ENCODE results near the gene TCF25. TPM values are rescaled to one million over a fixed set of nuclear protein-coding genes. Genes with fewer than 3 reads are reported as not detected.
"Not testable (repeated sequence)": the region's sequence is repeated elsewhere in the genome, so short reads cannot be mapped to it uniquely, and the experiment has no call there.

Gene TCF25
- polyA plus RNA-seq, 1 donor: 100 TPM

GRCh38 chr16:89918453-89919347 is 45.3 kb downstream of the TCF25 start, which contains the start of gene MC1R:
MC1R (plus strand) TSS chr16:89918862; CDS start chr16:89919259, 397 bp downstream.
- no peak for DNase-seq (ENCODE audit: low read depth)

DNA sequence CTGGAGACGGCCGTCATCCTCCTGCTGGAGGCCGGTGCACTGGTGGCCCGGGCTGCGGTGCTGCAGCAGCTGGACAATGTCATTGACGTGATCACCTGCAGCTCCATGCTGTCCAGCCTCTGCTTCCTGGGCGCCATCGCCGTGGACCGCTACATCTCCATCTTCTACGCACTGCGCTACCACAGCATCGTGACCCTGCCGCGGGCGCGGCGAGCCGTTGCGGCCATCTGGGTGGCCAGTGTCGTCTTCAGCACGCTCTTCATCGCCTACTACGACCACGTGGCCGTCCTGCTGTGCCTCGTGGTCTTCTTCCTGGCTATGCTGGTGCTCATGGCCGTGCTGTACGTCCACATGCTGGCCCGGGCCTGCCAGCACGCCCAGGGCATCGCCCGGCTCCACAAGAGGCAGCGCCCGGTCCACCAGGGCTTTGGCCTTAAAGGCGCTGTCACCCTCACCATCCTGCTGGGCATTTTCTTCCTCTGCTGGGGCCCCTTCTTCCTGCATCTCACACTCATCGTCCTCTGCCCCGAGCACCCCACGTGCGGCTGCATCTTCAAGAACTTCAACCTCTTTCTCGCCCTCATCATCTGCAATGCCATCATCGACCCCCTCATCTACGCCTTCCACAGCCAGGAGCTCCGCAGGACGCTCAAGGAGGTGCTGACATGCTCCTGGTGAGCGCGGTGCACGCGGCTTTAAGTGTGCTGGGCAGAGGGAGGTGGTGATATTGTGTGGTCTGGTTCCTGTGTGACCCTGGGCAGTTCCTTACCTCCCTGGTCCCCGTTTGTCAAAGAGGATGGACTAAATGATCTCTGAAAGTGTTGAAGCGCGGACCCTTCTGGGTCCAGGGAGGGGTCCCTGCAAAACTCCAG is 46.4 kb downstream of the TCF25 start:
- DNase-seq (ENCODE audit: low read depth): no peak

GRCh38 chr16:89920723-89921122 is 47.3 kb downstream of the TCF25 start:
- DNase-seq (ENCODE audit: low read depth): no peak

DNA sequence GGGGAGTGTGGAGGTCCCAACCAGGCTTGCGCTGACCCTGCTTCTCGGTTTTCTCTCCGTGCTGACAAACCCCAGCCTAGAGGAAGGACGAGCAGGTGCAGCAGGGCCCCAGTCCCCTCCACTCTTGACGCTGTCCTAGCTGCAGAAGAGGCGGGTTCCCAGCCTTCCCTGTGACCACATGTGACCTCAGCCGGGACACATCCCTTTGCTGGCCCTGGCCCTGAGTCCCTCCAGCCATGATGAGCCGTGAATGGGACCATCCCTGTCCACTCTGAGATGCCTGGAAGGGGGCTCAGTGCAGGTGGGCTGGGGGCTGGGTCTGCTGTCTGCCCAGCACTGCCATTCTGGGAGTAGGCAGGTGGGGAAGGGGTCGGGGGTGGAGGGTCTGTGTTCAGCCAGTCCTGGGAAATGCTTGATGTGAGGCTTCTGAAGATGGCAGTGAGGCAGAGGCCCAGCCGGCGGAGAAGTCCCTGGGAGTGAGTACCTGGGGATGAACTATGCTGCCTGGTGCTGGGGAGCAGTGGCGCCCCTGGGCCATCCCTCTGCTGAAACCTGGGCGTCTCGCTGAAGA is 47.8 kb downstream of the TCF25 start:
- DNase-seq (ENCODE audit: low read depth): no peak

- DNase-seq (ENCODE audit: low read depth): no peak
Observed at GRCh38 chr16:89921702-89922476, 48.5 kb downstream of the TCF25 start.

- no peak for DNase-seq (ENCODE audit: low read depth)
Observed at GRCh38 chr16:89922477-89922883, 49.1 kb downstream of the TCF25 start.

GRCh38 chr16:89922884-89923639 is 49.7 kb downstream of the TCF25 start, which contains the start of gene TUBB3:
TUBB3 (plus strand) TSS chr16:89923342; CDS start chr16:89923402, 60 bp downstream.
- no peak for DNase-seq (ENCODE audit: low read depth)

- no peak for DNase-seq (ENCODE audit: low read depth)
Observed at GRCh38 chr16:89923640-89924296, 50.4 kb downstream of the TCF25 start.

DNA sequence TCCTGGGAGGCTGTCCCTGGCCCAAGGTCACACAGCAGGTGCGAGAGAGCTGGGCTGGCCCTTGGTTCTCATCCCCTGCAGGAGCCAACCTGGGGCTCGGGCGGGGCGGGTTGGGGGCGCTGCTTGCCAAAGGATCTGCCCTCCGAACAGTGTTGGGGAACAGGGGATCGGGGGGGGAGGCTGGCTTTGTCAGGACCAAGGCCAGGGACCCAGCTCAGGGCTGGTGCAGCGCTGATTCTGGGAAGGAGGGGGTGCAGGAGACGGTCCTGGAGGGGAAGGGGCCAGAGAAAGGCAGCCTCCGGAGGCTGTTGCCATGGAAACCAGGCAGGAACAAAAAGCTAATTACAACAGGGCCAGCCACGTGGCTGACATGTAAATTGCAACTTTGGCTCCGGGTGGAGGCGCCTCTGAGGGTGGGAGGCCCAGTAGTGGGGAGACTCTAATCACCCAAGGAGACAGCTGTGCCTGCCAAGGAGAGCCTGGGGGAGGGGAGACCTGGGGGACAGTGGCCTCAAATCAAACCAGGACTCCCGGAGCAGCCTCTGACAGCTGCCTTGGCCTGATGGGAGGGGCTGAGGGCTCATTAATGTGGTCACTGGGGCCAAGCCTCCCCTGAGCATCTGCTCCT is 51.0 kb downstream of the TCF25 start:
- no peak for DNase-seq (ENCODE audit: low read depth)

GRCh38 chr16:89924925-89925307 is 51.5 kb downstream of the TCF25 start:
- no peak for DNase-seq (ENCODE audit: low read depth)

GRCh38 chr16:89925596-89926079 is 52.2 kb downstream of the TCF25 start:
- DNase-seq (ENCODE audit: low read depth): no peak

DNA sequence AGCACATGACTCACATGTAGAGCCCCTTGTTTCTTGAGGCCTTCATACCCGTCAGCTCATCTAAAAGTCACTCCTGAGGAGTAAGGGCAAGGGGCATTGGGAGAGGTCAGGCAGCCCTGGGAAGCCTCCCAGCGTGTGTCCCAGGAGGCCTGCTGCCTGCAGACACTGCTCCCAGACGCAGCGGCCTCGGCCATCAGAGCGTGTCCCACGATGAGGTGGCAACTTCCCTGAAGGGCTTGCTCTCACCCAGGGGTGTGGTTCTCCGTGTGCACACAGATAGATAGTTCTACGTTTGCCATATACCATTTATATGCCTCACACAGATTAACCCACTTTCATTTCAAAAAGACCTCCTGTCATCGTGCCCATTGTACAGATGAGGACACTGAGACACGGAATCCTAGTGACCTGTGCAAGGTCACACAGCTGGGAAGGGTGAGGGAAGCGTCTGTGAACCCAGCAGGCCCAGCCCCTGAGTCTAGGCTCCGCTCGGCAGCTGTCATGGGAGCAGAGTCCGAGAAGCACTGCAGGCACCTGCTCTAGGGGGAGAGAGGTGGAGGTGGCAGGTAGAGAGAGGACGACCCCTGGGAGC is 58.0 kb downstream of the TCF25 start:
- no peak for DNase-seq (ENCODE audit: low read depth)

- no peak for DNase-seq (ENCODE audit: low read depth)
Observed at GRCh38 chr16:89931964-89932363, 58.6 kb downstream of the TCF25 start.

- not testable (repeated sequence) for DNase-seq (ENCODE audit: low read depth)
Observed at GRCh38 chr16:89934019-89934418, 60.6 kb downstream of the TCF25 start.

- no peak for DNase-seq (ENCODE audit: low read depth)
Observed at GRCh38 chr16:89934611-89935553, 61.5 kb downstream of the TCF25 start.

- DNase-seq (ENCODE audit: low read depth): not testable (repeated sequence)
Observed at GRCh38 chr16:89935620-89936019, 62.2 kb downstream of the TCF25 start.

DNA sequence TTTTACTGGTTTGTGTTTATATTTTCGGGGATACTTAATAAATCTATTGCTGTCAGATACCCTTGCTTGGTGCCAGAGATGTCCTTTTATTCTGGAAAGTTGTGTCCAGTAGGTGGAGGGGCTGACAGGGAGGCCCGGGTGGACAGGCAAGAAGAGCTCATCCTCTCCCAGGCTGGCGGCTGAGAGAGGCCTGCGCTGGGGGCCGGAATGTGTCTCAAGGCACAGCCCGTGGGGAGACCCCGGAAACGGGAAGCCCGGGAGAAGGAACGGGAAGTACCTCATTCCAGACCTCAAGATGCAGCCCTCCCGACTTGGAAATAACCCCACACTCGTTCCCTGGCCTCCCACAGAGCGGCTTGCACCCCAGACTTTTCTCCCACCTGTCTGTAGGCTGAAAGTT is 62.6 kb downstream of the TCF25 start:
- no peak for DNase-seq (ENCODE audit: low read depth)

GRCh38 chr16:89936508-89936907 is 63.1 kb downstream of the TCF25 start:
- no peak for DNase-seq (ENCODE audit: low read depth)

Measured in forelimb muscle (tissue), 1 donor.